Measurements from ENCODE around the gene FRMD4A. TPM values are rescaled to one million over a fixed set of nuclear protein-coding genes. Genes with fewer than 3 reads are reported as not detected.

The FRMD4A gene
- total and polyA plus RNA-seq, 10 of the 15 experiments (the other 5 are each of a cell fraction or from before 2014, with no cell fraction given): 17.8 to 75.2 (median 39.1) TPM

GRCh38 chr10:14349081-14349480, 18.4 kb upstream of the FRMD4A start:
- CTCF ChIA-PET: no interaction called here

More at GRCh38 chr10:14349081-14349480, 18.4 kb upstream of the FRMD4A start:
- TF ChIP-seq CUX1 (IDR thresholded peaks at IDR 0.05; ENCODE audit: insufficient replicate concordance, low read depth, low read length) (no peak), FOXK2 (IDR thresholded peaks at IDR 0.05) (no peak), ZNF384 (IDR thresholded peaks at IDR 0.05; ENCODE audit: borderline replicate concordance, low read depth, low read length) (no peak), PAX5 (IDR thresholded peaks at IDR 0.05; ENCODE audit: borderline replicate concordance, low read depth, low read length) (no peak), IKZF2 (IDR thresholded peaks at IDR 0.05) (no peak), CHD2 (IDR thresholded peaks at IDR 0.05; ENCODE audit: borderline replicate concordance, low read depth, low read length) (no peak), ATF3 (IDR thresholded peaks at IDR 0.05; ENCODE audit: borderline replicate concordance, extremely low read depth, low read depth, low read length) (no peak), MEF2B (IDR thresholded peaks at IDR 0.05; ENCODE audit: partially characterized antibody, poor library complexity, severe bottlenecking) (no peak), TBL1XR1 (IDR thresholded peaks at IDR 0.05; ENCODE audit: low read depth, low read length) (no peak), ZNF622 (IDR thresholded peaks at IDR 0.05) (no peak), YY1 (IDR thresholded peaks at IDR 0.05; ENCODE audit: low read depth, low read length) (no peak), YBX1 (IDR thresholded peaks at IDR 0.05) (no peak), CEBPB (IDR thresholded peaks at IDR 0.05; ENCODE audit: borderline replicate concordance in 1 of 2, low read depth in 2 of 2, low read length in 2 of 2) (no peak)
- Histone ChIP-seq H2AFZ (ENCODE audit: control insufficient read depth, low read depth, low read length) (no peak overlapping the region), H4K20me1 (ENCODE audit: control insufficient read depth, insufficient read depth) (no peaks in the 10 kb centered on the region), H3K9me3 (replicated peaks; ENCODE audit: control insufficient read depth, insufficient read depth, low read length) (no peaks in the 10 kb centered on the region), H3K79me2 (ENCODE audit: control insufficient read depth, insufficient read depth, low read length) (no peaks in the 10 kb centered on the region), H3K4me3 (no peak overlapping the region), H3K27ac (ENCODE audit: control insufficient read depth, insufficient read depth) (no peak overlapping the region), H3K36me3 (ENCODE audit: control insufficient read depth in 2 of 2, insufficient read depth in 2 of 2, low read length in 1 of 2) (no peaks in the 10 kb centered on the region), H3K4me1 (ENCODE audit: control insufficient read depth, insufficient read depth, low read length) (no peaks in the 10 kb centered on the region), H3K27me3 (replicated peaks in 1 of 2; ENCODE audit: control insufficient read depth in 2 of 2, insufficient read depth in 2 of 2, low read length in 1 of 2) (no peaks in the 10 kb centered on the region), H3K4me2 (ENCODE audit: control insufficient read depth, insufficient read depth) (no peak overlapping the region), H3K9ac (ENCODE audit: control insufficient read depth, insufficient read depth, low read length) (no peak overlapping the region)
- ChIA-PET SMC1A (ENCODE audit: uncharacterized antibody, unreplicated experiment) (no interaction called here), RAD21 (ENCODE audit: unreplicated experiment) (no interaction called here), POLR2A (no interaction called here)
- FAIRE-seq (no peak), DNase-seq (ENCODE audit: low read depth, low spot score) (no peak), ATAC-seq (no peak)
- intact Hi-C loops (cut with micrococcal nuclease; ENCODE audit: unreplicated experiment): no loop called here
- WGBS (ENCODE audit: insufficient coverage, insufficient replicate concordance, low lambda C conversion rate, missing lambda C conversion rate): 3% methylated on average over 2 of the region's 2 CpGs
- in situ Hi-C loops (cut with MboI): no loop called here
- no TSS peak for BruUV-seq (replicated peaks)

All from GM12878 (cell line).